Effector CD8-positive, alpha-beta T cell (primary cell): Measurements from ENCODE around the gene SUGCT.

Source experiments
- DNase-seq: peaks from one replicate; lab custom pipeline; 2025; lab: John Stamatoyannopoulos, UW

Gene SUGCT

DNA sequence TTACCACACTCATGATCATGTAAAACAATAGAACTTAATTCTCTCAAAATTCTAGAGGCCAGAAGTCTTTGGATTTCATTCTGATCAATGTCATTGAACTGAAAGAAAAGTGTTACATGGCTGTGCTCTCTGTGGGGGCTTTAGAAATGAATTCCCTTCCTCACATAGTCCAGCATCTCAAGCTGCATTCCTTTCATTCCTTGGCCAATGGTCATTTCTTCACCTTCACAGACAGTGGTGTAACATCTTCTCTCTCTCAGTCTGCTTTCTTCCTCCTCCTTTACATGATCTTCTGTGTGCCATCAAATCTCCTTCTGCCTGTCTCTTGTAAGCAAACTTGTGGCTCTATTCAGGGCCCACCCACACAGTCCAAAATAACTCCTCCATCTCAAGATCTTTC, 735.3 kb downstream of the SUGCT start:
- DNase-seq, result no peak

DNA sequence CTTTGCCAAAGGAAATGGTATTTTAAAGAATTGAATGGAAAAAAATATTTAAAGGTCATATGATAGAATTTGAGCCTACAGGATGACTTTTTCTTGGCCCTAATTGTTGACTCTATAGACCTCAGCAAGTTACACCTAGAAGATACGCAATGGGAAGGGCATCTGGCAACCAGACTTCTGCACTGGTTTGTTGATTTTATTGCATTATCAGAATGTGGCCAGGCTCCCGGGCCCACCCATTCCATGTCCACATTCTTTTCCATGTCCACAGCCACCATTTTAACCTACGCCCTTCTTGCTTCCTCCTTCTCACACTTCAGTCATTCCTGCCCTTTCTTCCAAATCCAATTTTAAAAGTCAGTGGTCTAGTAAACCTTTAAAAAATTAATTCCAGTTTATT, 738.4 kb downstream of the SUGCT start:
- no peak for DNase-seq

DNA sequence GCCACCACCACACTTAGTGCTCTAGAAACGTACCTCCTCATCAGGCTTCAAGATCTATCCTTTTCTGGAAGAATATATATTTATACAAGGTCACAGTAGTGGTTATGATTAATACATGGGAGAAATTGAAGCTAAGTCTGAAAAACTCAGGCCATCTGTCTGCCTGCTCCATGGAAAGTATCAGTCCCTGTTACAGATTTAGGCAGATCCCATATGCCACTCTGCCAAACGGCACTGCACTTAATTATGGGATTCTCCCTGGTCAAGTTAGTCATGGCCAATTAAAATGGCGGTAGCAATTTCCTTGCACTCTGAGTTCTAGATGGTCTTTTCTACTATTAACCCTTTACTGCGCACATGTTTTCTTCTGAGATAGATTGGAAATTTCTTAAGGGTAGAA, 740.0 kb downstream of the SUGCT start:
- no peak for DNase-seq

DNA sequence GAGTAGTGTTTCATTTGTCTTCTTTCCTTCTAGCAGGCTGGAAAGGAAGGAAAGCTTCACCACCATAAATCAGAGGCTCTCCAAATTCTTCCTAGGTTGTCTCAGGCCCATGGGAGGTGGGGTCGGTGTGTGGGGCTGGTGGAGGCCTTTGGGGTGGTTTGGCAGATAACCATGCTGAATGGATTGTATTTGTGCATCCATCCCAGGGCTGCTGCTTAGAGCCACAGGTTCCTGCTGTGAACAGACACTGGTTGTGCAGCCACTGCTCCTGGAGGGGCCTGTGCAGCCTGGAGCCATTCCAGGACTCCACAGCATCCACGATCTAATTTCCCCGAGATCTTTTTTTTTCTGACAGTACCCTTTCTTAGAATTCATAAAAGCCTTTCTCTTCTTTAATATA, 741.8 kb downstream of the SUGCT start:
- no peak for DNase-seq

DNA sequence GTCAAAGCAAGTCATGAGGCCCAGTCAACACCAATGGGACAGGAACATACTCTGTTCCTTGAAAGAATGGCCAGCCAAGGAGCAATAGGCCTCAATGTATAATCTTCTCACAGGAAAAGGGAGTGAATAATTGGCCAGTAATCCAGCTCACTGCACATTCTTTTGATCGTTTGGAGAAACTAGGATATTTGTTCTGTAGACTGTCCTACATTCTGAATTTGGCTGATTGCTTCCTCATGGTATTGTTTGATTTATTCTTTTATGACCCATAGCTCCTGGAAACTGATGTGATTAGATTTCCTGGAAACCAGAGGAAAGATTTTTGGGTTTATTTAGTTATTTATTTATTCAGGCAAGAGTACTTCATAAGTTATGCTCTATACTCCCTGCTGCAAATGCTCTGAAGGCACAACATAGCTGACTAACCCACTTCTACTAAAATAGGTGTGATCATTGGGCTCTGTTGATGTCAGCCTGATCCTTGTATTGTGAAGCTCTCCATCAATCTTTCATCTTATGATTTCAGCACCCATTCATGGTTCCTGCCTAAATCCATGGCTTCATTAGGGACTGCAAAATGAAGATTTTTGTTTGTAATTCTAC, 745.2 kb downstream of the SUGCT start:
- no peak for DNase-seq

DNA sequence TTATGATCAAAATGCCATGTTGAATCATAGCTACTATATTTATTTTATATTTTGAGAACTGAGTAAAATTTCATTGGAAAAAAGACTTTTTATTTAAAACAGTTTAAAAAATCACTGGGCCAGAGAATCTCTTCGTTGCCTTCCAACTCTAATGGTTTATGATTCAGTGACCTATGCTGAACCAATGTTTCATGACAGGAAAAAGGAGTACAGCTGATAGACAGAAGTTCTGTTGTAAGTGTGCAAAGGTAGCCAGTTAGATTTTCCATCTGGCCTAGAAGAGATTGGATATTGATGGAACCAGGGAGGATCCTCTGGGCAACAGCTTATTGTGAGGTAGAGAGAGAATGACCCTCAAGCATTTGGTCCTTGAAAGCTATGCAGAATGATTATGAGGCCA, 745.8 kb downstream of the SUGCT start:
- no peak for DNase-seq

DNA sequence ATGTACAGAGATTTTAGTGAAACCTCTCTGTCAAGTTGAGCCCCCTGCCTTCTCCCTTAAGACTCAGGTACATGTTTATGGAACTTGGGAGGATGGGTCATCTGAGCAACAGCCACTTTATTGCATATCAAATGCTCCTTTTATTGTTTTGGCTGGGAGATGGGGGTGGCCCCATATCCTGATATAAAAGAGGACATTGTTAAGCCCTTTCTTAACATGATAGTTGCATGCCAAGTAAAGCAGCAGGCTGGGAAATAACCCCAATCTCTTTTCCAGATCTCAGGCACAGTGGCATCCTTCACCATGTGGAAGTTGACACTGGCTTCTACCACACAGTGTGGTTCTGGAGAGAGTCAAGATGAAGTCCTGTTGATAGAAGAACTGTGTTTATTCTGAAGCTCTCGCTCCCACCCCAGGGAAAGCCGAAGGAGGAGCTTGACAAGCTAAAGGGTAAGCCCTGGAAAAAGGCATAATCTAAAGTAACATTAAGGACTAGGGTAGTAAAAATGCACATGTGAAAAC, 746.7 kb downstream of the SUGCT start:
- no peak for DNase-seq

DNA sequence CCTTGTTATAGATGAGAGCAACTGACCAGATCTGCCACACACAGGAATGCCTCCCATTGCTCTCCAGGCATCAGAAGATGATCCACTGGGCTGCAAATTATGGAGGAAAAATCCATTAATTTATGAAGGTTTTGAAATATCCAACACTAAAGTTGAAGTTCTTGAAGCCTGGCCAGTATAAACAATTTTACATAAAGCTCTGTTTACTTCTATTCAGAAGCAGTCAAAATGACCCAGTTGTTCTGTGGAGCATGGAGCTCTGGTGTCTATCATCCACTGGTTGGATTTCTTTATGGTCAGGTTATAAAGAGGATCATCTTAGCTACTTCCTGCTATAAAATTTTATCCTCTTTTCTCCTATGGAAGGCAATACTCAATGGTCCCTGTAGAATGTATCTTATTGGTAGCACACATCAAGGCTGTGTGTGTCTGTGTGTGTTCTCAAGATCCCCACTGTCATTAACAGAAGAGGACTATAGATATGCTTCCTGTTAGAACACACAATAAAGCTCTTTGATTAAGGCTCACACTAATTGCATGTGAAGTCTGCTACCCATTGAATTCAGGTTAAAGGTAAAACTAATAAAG, 747.4 kb downstream of the SUGCT start:
- DNase-seq, result no peak

DNA sequence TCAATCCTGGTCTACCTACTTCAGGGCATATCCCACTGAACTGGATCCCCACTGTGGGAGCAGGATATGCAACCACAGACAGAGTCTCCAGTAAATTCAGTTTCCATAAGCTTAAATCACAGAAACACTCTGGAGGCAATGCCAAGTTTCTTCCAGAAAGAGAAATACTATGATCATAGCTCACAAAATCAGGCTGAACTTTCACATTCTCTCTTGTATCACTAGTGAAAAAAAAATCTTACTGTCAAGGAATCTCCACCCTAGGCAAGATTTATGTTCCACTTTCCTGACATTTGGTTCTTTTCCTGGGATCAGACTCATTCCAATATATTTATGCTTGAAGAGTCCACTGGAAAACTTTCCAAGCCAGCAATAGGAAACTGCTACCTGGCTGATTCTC, 749.0 kb downstream of the SUGCT start:
- DNase-seq, result no peak

DNA sequence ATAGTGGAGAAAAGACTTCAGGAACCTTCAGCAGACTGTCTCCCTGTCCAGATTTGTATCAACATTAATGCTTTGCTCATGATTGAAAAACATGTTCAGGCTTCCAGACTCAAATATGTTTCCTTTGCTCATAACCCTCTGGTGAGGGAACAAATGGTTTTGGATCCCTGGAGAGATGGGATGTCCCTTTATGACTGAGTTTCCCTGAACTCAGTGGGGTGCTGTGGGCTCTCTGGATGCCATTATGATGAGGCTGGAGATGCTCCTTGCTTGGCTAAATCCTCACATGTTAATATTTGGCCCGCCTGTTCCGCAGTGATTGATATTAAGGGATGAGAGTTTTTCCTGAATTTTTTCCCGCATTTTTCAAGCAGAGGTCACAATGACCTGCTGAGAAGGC, 749.4 kb downstream of the SUGCT start:
- no peak for DNase-seq

DNA sequence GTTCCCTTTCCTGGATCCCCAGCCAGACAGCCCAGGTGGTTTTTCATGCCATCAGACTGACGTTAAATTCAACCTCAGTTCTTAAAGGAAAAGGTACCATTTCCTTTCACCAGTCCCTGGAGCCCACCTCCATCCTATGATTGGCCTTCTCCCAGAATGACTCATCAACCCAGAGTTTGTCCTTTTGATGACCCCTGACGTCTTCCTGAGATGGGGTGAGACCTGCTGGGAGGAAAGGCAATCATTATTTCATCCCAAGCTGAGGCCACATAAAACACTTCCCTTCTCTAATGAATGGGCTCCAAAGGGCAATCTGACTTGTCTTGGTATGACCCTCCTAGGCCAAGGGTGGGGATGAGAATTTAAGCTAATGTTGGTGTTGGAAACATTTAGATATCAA, 750.7 kb downstream of the SUGCT start:
- no peak for DNase-seq

DNA sequence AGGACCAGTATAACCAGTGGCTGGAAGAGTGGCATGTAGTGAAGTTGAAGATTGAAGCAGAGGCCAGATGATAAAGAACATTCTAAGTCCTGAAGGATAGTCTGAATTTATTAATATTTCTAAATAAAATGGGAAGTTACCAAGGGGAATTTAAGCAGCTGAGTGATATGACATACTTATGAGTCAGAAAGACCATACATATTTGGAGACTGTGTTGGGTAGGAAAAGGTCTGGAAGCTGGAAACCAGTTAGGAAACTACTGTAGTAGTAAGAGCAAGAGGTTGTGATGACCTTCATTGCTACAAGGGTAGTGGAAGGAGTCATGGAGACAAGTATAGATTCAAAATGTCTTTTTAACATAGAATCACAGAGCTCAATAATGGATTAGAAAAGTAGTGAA, 752.3 kb downstream of the SUGCT start:
- DNase-seq, result no peak

DNA sequence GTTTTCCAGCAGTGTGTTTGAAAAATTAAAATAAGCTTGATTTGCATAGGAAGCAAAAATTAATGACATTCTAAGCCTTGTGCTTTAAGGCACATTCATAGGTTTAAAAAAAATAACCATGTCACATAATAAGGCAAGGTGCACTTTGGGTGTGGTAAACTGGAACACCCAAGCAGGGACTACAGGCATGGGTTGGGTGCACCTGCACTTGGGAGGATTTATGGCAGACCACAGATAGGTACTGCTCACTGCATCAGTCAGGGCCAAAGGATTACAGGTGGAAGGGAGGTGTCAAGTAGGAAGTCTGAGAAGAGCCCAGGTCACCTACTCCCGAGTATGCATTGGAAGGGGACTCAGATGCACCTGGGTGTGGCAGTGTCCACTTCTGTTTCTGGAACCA, 753.7 kb downstream of the SUGCT start:
- DNase-seq, result no peak

DNA sequence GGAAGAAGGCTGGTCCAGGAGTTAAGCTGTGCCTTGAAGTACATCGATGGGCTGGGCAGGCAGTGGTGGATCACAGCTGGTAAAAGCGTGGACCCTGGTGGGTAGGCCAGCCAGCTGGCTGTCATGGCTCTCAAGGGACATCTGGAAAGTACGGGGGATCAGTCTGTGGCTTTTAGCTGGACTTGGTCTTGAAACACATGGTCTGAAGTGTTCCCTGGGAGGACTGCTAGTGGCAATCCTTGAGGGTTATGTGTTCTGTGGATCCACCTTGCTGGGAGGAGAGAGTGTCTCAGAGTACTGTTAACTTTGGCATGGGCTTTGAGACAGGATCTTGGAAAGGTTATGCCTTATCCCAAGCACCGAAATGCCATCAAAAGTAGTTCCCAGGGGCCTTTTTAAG, 754.3 kb downstream of the SUGCT start:
- no peak for DNase-seq

DNA sequence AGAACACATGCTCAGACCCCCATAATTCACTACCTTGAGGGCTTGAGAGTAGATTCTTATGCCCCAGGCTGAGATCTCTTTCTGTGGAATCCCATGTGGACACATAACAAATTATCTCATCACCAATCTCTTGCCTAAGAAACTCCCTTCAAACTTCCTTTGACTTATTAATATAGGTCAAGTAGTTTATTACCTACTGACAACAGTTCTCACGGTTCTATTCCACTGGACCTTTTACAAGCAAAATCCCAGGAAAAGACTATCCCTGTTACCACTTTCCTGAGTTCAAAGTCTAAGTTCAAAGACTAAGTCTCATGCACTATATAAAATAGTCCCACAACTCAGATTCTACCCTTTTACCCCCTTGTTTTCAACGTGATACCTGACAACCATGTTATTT, 754.7 kb downstream of the SUGCT start:
- no peak for DNase-seq

DNA sequence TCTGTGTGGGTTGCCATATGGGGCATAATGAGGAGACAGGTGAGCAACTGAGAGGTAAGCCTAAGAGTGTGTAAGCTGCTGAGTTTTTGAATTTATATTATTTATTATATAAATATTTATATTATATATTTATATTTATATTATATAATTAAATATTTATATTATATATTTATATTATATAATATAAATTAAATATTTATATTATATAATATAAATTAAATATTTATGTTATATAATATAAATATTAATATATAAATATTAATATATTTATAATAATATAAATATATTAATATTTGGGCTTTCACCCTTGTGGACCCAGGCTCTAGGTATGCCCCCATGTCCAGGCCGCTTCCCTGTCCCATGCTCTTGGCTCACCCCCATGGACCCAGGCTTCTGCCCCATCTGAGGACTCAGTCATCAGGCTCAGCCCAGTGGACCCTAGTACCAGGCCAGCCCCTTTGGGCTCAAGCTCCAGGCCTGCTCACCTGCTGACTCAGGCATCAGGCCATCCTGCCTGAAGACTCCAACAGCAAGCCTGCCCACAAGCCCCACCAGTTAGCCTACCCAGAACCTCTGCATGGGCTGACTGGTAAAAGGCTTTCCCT, 755.4 kb downstream of the SUGCT start:
- DNase-seq, result no peak

DNA sequence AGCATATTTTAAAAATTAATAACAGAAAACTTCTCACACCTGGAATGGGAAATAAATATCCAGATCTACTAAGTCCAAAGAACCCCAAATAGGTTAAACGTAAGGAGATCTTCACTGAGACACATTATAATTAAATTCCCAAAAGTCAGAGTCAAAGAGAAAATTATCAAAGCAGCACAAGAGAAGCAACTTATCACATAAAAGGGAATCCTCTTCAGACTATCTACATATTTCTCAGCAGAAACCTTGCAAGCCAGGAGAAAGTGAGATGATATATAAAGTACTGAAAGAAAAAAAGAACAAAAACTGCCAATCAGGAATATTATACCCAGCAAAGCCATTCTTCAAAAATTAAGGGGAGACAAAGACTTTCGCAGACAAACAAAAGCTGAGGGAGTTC, 756.4 kb downstream of the SUGCT start:
- no peak for DNase-seq

DNA sequence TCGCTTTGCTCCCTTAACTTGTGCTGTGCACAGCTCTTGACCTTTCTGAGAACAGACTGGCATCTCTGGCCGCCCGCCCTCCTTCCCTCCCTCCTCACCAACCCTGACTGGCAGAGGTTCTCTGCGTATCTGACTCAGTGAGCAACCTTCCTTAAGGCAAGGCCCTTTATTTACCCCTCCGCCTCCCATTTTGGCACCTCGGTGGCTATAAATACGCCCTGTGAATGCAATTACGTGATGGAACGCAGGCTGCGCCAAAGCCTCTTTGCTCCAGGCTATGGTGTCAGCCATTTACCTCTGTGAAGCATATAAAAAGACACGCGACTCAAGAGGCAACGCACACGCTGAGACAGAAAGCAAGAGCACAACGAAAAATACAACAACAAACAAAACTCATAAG, 764.3 kb downstream of the SUGCT start:
- DNase-seq, result no peak

DNA sequence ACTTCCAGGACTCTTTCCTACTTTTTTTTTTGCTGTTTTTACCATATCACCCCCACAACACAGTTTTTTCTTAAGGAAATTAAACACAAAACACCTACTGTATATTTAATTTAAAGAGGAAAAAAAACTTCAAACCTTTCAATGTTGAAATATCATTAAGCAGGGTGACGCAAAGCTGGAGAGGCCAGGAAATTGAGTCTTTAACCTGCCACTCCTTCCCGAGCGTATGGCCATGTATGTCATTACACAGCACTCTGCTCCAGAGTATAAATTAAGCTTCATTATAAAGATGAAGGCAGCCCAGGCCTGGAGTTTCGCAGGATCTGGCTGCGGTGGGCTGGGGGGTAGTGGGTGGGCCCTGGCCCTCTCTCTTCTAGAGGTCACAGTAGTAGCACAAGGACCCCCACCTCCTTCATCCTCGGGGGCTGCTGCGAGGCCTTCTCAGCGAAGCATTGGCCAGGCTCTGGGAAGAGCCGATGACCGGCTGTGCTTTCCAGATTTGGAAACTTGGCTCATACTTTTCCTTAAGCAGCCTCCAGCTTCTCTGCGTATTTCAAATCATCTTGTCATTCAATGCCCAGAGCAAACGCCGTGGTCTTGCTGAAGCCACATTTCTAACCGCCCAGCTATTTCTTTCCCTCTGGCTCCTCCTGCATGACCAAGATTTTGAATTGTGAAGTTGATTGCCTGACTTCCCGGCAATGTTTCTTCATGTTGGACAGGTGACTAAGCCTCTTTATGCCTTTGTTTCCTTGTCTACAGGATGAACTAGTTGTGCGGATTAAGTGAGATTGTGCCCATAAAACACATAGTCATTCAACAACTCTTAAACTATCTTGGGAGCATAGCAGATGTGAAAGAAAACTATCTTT, 765.1 kb downstream of the SUGCT start:
- no peak for DNase-seq

DNA sequence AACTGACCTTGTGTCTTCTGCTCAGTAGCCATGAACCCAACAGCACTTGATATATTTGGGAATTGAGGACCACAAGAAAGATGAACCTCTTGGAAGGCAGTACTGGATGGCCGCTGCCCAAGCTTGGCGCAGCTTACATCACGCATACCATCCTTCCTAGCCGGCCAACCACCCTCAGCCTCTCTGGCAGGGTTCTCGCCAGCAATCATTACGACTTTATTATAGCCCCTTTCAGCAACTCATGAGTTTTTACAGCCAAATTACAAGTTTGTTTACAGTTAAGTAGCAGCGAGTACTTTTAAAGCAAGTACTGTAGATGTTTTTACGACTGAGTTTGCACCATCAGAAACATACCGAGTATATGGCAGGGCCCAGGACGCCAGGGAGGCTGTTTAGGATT, 769.1 kb downstream of the SUGCT start:
- no peak for DNase-seq

DNA sequence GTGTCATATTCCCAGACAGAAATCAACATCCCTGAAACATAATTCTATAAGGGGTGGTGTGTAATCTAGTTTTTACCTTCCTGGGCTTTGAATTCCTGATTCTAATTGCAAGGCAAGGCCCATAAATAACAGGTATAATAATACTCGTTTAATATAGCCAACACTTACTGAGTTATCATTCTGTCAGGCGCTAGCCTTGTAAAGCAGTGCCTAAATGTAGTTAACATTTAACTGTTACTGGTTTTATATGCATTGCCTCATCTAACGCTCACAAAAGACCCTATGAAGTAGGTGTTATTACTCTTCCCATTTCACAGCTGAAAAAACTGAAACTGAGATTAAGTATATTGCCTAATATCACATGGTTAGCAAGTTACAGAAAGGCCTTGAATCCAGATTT, 772.5 kb downstream of the SUGCT start:
- no peak for DNase-seq

DNA sequence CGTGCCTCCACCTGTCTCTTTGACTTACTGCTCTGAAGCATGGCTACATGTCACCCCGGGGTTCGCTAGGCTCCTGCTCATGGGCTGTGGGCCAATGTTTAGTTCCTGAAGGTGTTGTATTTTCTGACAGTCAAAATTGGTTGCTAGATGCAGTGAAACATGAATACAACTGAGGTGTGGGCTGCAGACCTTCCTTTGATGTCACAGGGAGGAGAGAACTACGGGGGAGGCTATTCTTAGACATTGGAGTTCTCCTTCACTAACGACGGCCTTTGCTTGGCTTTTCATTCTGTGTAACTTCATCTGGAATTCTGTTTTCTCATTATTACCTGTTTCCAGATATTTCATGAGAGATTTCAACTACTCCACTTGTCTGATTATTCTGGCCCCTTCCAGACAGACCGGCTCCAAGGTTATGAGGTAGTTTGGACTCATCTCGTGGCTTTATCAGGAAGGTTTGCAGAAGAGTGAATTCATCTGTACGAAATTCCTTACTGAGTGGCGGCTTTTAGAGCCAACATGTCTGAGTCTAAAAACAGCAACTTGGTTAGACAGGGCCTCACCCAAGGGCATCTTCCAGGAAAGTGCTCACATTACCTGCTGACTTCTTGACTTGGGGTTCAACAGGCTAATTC, 774.7 kb downstream of the SUGCT start:
- no peak for DNase-seq
